GM12891 (cell line): ENCODE measurements around the gene GPER1.

Source experiments
- POLR2A ChIP-seq: IDR thresholded peaks from 2 replicates; pipeline ENCODE4 v1.6.1; 2011; ENCODE audit warnings: low read depth, low read length, control low read depth
- POLR2AphosphoS5 ChIP-seq: IDR thresholded peaks from 2 replicates; pipeline ENCODE4 v1.6.1; 2011; ENCODE audit warnings: low read depth, low read length, control low read depth
- POU2F2 ChIP-seq: IDR thresholded peaks from 2 replicates; pipeline ENCODE4 v1.6.1; 2011; ENCODE audit warnings: low read depth, mild to moderate bottlenecking, control low read depth, low read length, moderate library complexity
- SPI1 ChIP-seq: IDR thresholded peaks from 2 replicates; pipeline ENCODE4 v1.6.1; 2011; ENCODE audit warnings: low read depth, low read length, control low read depth
- TAF1 ChIP-seq: IDR thresholded peaks from 2 replicates; pipeline ENCODE4 v1.6.1; 2011; ENCODE audit warnings: low read depth, low read length, control low read depth

DNA sequence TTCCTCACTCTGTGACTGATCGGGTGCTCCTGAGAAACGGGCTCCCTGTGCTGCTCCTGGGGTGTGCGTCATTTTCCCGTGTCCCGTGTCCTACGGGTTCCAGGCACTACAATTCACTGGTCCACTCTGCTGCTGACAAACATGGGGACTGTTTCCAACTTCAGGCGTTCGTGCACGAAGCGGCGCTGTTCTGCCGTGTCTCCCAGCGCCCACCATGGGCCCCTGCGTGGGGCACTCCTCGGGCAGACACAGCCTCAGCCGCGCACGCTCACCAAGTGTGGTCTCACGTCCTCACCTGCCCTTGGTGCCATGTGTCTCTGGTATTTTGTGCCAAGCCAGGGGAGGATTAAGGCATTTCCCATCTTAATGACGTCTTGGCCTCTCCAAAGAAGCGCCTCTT lies 24.6 kb upstream of the GPER1 start:
- TF ChIP-seq POLR2A (no peak), POLR2AphosphoS5 (no peak), TAF1 (no peak), SPI1 (no peak), POU2F2 (no peak)
